ENCODE data around the gene FOS.
A peak's percentile ranks its signal among the peaks of the same experiment; 100 is the strongest.
"Not testable (repeated sequence)": the region's sequence is repeated elsewhere in the genome, so short reads cannot be mapped to it uniquely, and the experiment has no call there.

FOS gene

DNA sequence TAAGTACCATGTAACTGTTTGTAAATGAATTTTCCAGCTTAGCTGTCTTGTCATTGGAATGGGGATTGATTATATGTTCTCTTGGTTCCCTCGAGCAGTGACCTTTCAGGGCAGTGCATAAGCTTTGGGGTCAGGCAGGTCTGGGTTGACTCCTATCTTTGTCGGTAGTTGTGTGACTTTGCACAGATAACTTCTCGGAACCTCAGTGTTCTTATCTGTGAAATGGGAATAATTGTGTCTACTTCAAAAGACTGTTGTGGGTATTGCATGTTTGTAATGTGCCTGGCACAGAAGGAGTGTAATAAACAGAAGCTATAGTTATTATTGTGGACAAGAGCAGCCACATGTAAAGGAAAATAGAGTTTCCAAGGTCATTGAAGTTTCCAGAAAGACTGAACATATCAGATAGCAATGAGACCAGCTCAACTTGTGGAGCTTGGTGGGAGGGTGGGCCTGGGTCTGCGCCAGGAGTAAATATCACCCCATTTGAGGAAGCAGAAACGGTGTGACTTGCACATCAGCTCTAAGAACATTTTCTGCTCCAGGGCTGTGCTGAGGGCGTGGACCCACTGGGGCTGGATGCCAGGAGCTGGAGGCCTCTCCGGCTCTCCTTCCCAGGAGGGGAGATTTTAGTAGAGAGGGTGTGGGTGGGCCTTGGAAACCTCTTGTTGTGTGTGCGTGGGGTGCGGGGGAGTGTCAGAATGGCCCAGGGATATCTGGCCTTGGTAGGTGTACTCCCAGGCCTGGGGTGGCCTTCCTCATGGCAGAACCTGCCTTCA, 19.7 kb downstream of the FOS start:
- no peak overlapping the region for H3K27ac ChIP-seq
- TF ChIP-seq CTCF (IDR thresholded peaks at IDR 0.05): no peak
- TF ChIP-seq ZFX (IDR thresholded peaks at IDR 0.05; ENCODE audit: borderline replicate concordance): no peak

DNA sequence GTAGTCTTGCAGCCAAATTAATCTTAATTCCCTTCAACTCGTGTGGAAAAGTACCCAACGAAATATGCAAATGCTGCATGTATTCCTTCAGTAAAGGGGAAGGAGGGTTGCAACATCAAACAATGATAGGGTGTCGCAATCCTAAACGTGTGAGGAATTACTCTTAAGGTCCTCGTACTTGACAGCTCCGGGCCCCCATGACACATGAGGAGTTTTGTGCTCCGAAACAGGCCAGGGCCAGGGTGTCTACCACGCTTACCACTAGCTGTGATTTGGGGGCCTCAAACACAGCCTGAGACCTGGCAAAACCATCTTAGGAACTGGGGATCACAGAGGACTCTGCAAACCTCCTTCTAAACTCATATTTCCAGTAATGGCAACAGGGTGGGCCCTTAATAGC, 20.4 kb downstream of the FOS start:
- H3K27ac ChIP-seq: no peak overlapping the region
- TF ChIP-seq CTCF (IDR thresholded peaks at IDR 0.05) (no peak), ZFX (IDR thresholded peaks at IDR 0.05; ENCODE audit: borderline replicate concordance) (no peak)

DNA sequence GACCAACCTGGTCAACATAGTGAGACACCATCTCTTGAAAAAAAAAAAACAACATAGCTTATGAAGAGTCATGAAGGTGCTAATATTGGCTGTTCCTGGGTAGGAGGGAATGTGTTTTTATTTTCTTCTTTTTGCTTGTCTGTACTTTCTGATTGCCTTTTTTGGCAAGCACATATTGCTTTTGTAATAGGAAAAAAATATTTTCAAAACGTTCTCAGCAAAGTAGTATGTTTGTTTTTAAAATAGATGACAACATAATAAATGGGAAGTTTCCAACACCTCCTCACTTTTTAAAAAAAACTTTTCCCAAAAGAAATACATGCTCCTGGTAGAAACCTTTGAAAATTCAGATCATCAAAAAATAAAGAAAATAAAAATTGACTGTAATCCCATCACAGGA, 20.9 kb downstream of the FOS start:
- H3K27ac ChIP-seq: no peak overlapping the region
- TF ChIP-seq ZFX (IDR thresholded peaks at IDR 0.05; ENCODE audit: borderline replicate concordance) (no peak), CTCF (IDR thresholded peaks at IDR 0.05) (no peak)

DNA sequence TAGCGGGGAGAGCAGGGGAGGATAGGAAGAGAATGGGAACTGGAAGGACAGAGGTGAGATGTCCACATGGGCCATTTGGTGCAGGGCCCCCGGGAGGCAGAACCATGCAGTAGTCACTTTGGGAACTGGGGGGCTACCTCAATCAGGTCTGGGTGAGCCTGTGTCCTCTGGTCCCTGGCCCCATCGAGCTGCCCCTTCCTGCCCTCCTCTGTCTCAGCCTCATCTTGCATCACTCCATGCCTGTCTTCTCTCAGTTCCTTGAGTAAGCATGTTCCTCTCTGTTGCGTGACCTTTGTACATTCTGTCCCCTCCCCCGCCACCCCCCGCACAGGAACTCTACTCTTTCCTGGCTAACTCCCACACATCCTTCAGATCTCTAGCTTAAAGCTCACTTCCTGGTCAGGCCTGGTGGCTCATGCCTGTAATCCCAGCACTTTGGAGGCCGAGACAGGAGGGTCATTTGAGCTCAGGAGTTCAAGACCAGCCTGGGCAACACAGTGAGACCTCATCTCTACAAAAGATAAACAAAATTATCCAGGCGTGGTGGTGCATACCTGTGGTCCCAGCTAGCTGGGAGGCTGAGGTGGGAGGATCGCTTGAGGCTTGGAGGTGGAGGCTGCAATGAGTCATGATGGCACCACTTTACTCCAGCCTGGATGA, 23.2 kb downstream of the FOS start:
- TF ChIP-seq CTCF (IDR thresholded peaks at IDR 0.05) (no peak), ZFX (IDR thresholded peaks at IDR 0.05; ENCODE audit: borderline replicate concordance) (no peak)
- no peak overlapping the region for H3K27ac ChIP-seq

- TF ChIP-seq CTCF (IDR thresholded peaks at IDR 0.05) (peak; percentile 89), ZFX (IDR thresholded peaks at IDR 0.05; ENCODE audit: borderline replicate concordance) (no peak)
- no peak overlapping the region for H3K27ac ChIP-seq
These were observed 24.8 kb downstream of the FOS start for GRCh38 chr14:75303381-75303789.

DNA sequence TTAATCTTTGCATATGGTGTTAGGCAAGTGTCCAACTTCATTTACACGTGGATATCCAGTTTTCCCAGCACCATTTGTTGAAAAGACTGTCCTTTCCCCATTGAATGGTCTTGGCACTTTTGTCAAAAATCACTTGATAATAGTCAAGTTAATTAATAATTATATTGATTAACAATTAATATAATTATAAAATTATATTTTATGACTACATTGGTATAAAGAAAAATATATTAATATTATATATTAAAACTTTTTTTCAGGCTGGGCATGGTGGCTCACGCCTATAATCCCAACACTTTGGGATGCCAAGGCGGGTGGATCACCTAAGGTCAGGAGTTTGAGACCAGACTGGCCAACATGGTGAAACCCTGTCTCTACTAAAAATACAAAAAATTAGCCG, 27.8 kb downstream of the FOS start:
- not testable (repeated sequence) for H3K27ac ChIP-seq

DNA sequence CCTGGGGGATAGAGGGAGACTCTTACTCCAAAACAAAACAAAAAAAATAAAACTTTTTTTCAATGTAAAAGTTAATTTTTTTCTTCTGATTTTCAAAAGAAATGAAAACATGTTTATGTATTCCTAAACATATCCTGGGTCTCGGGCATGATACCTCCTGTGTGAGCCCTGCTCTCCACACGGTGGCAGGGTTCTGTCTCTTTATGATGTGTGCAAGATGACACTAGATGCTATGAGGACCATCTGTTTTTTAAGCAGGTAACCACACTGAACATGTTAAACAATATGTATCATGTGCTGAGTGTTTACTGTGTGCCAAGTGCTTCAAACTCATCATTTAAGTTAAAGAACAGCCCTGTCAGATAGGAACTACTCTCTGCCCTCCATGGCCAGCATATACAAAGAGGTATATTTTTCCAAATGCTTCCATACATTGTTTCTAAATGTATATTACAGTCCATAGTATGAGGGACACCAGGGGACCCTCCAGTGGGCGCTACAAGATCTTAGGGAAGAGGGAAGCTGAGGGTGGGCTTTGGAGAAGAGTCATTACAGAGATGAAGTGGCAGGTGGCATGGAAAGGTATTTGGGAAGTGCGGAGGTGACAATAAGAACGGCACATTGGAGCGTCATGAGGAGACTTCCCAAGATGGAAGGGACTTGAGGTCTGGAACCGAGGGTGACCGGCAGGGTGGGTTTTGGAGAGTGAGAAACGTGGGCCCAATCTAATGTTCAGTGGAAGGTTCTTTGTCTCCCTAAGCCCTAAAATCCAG, 28.5 kb downstream of the FOS start:
- no peak overlapping the region for H3K27ac ChIP-seq
- TF ChIP-seq CTCF (IDR thresholded peaks at IDR 0.05) (peak; percentile 43), ZFX (IDR thresholded peaks at IDR 0.05; ENCODE audit: borderline replicate concordance) (no peak)
